ENCODE measurements around the gene CCDC85A. TPM values are rescaled to one million over a fixed set of nuclear protein-coding genes. Genes with fewer than 3 reads are reported as not detected.

CCDC85A gene
- total RNA-seq, 1 donor from 2014 or later: 4.3 TPM

DNA sequence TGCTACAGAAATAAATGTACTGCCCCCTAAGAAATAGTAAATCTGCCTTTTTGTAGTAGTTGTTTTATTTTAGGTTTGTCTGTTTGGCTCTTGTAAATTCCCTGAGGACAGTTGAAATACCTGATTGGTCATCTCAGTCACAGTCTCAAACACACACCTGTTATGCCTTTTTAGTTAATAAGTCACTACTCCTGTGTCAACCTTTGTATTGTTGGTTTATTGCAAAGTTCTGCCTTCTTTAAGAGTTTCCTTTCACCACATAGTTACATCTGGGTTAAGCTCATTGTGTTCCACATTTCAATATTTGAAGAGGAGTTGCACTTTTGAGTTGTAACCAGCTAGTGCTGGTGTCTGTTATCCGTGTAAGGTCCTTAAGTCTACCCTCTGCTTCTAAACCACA lies 198.7 kb downstream of the CCDC85A start:
- intact Hi-C loops (cut with DNase I): no loop called here

DNA sequence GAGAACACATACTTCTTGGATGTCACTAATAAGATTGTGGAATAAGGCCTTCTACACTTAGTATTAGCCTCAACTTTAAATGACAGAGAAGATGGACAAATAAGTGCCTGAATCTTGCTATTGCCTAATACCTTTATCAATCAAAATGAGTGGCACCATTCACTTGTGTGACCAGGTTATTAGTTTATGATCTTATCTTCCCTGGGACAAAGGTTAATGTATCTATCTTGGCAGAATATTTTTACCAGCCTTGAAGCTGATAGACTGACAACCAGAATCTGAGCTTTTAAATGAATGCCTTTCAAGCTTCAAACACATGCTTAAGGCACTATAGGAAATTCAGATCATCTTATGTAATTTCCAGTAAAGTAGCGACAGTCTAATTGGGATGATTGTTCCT lies 202.9 kb downstream of the CCDC85A start:
- ATAC-seq (ENCODE audit: poor library complexity): no peak
- intact Hi-C loops (cut with DNase I): no loop called here
- DNase-seq: no peak

More for the DNA sequence above, 198.7 kb downstream of the CCDC85A start:
- DNase-seq: no peak
- no peak for ATAC-seq (ENCODE audit: poor library complexity)

DNA sequence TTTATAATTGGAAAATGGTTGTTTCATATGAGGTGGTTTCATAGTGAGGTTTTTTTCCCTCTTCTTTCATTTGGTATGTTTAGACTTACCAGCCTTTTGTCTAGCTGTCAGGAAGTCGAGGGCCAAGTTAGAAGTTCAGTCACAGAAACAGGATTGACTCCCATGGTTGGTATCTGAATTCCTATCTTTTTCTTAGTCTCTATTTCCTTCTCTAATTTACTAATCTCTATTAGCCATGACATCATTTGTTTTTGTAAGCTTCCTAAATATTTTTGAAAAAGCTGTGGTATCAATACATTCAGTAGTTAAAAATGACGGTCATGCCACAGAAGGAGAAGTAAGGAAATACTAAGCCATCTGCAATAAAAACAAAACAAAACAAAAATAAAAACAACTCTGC lies 206.9 kb downstream of the CCDC85A start:
- intact Hi-C loops (cut with DNase I): no loop called here
- ATAC-seq (ENCODE audit: poor library complexity) (no peak), DNase-seq (no peak)

DNA sequence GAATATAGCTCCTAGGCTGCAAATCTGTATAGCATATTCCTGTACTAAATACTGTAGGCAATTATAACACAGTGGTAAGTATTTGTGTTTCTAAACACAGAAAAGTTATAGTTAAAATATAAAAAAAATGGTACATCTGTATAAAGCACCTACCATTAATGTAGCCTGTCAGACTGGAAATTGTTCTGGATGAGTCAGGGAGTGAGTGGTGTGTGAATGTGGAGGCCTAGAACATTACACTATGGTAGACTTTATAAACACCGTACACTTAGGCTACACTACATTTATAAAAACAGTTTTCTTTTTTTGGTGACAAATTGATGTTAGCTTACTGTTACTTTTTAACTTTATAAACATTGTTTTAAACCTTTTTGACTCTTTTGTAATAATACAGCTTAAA lies 226.3 kb downstream of the CCDC85A start:
- intact Hi-C loops (cut with DNase I): no loop called here
- no peak for ATAC-seq (ENCODE audit: poor library complexity)

DNA sequence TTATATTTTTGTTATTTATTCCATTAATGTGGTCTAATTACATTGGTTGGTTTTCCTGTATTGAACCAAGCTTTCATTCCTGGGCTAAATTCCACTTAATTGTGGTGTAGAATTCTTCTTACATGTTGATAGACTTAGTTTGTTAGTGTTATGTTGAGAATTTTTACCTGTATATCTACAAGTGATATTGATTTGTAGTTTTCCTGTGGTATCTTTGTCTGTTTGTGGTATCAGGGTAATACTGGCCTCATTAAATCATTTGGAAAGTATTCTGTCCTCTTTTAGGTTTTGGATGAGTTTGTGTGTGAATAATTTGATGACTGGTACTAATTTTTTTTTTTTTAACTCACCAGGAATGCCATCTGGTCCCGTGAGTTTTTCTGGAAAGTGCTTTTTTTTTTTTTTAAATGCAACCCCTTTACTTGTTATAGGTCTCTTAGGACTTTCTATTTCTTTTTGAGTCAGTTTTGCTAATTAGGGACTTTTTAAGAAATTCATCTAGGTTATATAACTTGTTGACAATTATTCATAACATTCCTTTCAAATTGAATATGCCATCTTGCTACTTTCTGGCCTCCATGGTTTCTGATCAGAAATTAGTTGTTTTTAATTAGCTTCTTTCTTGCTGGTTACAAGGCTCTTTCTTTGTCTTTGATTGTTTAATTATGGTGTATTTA lies 232.8 kb downstream of the CCDC85A start:
- ATAC-seq (ENCODE audit: poor library complexity) (no peak), DNase-seq (no peak)
- intact Hi-C loops (cut with DNase I): no loop called here

More for the DNA sequence above, 226.3 kb downstream of the CCDC85A start:
- DNase-seq: no peak
